ENCODE results near the gene ACOT7. TPM values are rescaled to one million over a fixed set of nuclear protein-coding genes. Genes with fewer than 3 reads are reported as not detected.

The ACOT7 gene
- polyA plus RNA-seq, 1 experiment = 157 TPM

DNA sequence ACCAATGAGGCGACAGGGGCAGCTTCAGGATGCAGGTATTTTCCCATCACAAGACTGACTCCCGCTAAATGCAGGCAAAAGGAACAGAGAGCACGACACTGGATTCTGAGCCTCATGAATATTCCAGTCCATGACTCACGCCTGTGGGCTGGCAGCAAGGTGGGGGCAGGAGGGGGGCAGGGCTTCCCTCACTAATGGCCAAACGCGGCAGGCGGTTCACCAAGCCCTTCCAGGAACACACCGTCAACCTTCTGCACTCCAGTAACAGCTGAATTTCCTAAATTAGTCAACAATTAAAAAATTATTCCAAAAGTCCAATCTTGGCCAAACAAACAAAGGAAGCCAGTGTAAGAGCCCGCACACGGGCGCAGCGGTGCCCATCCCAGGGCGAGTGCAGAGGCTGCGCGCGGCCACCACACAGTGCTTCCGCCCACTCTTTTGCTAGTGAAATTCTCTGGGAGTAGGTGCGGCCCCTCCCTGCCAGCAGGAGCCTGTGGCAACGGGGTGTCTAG is 120.1 kb downstream of the ACOT7 start:
- Histone ChIP-seq H3K27me3 (ENCODE audit: control insufficient read depth, insufficient read depth, low read length) (no peaks in the 10 kb centered on the region), H3K4me3 (ENCODE audit: low read depth, low read length) (no peak overlapping the region), H3K36me3 (ENCODE audit: control insufficient read depth, insufficient read depth, low read length) (no peaks in the 10 kb centered on the region)
- CTCF ChIA-PET = interaction anchor here (0.8 to 1.5 kb wide), 5 partner anchors 13 to 165 kb away, joined by 3 to 4 read pairs (median 3); partner anchors contain the start of gene GPR153
- TF ChIP-seq, protein P1, sequence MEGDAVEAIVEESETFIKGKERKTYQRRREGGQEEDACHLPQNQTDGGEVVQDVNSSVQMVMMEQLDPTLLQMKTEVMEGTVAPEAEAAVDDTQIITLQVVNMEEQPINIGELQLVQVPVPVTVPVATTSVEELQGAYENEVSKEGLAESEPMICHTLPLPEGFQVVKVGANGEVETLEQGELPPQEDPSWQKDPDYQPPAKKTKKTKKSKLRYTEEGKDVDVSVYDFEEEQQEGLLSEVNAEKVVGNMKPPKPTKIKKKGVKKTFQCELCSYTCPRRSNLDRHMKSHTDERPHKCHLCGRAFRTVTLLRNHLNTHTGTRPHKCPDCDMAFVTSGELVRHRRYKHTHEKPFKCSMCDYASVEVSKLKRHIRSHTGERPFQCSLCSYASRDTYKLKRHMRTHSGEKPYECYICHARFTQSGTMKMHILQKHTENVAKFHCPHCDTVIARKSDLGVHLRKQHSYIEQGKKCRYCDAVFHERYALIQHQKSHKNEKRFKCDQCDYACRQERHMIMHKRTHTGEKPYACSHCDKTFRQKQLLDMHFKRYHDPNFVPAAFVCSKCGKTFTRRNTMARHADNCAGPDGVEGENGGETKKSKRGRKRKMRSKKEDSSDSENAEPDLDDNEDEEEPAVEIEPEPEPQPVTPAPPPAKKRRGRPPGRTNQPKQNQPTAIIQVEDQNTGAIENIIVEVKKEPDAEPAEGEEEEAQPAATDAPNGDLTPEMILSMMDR (IDR thresholded peaks at IDR 0.05; ENCODE audit: insufficient read depth, low read depth, low read length) = no peak
- DNase-seq (ENCODE audit: low read depth) = peak; percentile 25
- POLR2A ChIA-PET = no interaction called here

DNA sequence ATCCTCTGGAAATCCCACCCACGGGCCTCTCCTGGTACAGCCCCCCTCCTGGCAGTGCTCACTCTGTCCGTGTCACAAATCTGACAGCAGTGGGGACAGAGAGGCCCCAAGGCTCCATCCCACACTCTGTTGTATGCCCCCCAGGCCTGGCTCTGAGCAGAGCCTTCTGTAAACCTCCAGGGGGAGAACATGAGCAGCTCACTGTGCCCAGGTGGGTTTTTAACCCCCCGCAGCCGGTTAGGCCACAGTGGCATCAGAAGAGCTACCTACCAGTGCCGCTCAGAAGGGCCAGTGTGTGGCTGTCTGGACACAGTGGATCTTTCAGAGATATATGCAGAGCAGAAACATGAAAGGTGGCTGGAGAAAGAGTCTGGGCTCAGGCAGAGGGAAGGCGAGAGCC is 120.7 kb downstream of the ACOT7 start:
- Histone ChIP-seq H3K36me3 (ENCODE audit: control insufficient read depth, insufficient read depth, low read length) (no peaks in the 10 kb centered on the region), H3K4me3 (ENCODE audit: low read depth, low read length) (no peak overlapping the region), H3K27me3 (ENCODE audit: control insufficient read depth, insufficient read depth, low read length) (no peaks in the 10 kb centered on the region)
- TF ChIP-seq, protein P1 (IDR thresholded peaks at IDR 0.05; ENCODE audit: insufficient read depth, low read depth, low read length) = peak; percentile 30
- CTCF ChIA-PET = interaction anchor here (0.8 to 1.5 kb wide), 5 partner anchors 12 to 165 kb away, joined by 3 to 4 read pairs (median 3); partner anchors contain the start of gene GPR153
- POLR2A ChIA-PET = no interaction called here
- DNase-seq (ENCODE audit: low read depth) = no peak

DNA sequence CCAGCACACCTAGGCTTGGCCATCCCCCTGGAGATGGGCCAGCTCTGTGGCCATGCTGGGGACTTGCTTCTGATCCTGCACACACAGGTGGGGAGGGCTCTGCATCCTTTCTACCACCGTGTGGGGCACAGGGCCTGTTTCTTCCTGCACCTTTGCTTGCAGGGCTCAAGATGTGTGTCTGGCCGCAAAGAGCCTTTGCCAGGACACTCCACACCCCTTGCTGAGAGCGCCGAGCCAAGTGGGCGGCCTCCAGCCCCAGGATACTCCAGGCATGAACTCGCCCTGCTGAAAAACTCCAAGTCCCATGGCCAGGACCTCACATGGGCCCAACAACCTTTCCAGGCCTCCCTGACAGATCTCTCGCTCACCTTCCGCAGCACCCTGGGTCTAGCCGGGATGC is 121.1 kb downstream of the ACOT7 start:
- CTCF ChIA-PET = interaction anchor here (0.9 to 1.5 kb wide), 4 partner anchors 12 to 166 kb away, joined by 3 to 4 read pairs (median 3); partner anchors contain the start of gene GPR153
- no peak for DNase-seq (ENCODE audit: low read depth)
- TF ChIP-seq, protein P1 (IDR thresholded peaks at IDR 0.05; ENCODE audit: insufficient read depth, low read depth, low read length) = no peak
- no peak overlapping the region for H3K4me3 ChIP-seq (ENCODE audit: low read depth, low read length)
- no peaks in the 10 kb centered on the region for H3K36me3 ChIP-seq (ENCODE audit: control insufficient read depth, insufficient read depth, low read length)
- H3K27me3 ChIP-seq (ENCODE audit: control insufficient read depth, insufficient read depth, low read length) = no peaks in the 10 kb centered on the region
- POLR2A ChIA-PET = no interaction called here

DNA sequence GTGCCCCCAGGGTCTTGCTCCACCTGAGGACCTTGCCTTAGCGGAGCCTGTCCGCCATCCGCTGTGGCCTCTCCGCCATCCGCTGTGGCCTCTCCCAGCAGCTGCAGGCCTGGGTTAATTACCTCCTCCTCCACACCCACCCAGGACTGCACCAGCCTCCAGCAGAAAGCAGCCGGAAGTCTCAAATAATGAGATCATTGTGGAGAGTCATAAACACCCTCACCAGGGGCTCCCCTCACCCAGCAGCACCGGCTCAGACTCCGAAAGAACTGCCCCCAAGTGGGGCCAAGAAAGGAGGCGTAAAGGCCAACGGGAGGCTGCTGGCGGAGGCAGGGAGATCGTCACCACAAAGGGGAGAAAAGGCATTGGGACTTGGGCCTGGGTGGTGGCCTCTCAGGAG is 122.0 kb downstream of the ACOT7 start:
- POLR2A ChIA-PET = no interaction called here
- Histone ChIP-seq H3K36me3 (ENCODE audit: control insufficient read depth, insufficient read depth, low read length) (no peaks in the 10 kb centered on the region), H3K27me3 (ENCODE audit: control insufficient read depth, insufficient read depth, low read length) (no peaks in the 10 kb centered on the region), H3K4me3 (ENCODE audit: low read depth, low read length) (no peak overlapping the region)
- DNase-seq (ENCODE audit: low read depth) = no peak
- TF ChIP-seq, protein P1 (IDR thresholded peaks at IDR 0.05; ENCODE audit: insufficient read depth, low read depth, low read length) = no peak
- CTCF ChIA-PET = no interaction called here

DNA sequence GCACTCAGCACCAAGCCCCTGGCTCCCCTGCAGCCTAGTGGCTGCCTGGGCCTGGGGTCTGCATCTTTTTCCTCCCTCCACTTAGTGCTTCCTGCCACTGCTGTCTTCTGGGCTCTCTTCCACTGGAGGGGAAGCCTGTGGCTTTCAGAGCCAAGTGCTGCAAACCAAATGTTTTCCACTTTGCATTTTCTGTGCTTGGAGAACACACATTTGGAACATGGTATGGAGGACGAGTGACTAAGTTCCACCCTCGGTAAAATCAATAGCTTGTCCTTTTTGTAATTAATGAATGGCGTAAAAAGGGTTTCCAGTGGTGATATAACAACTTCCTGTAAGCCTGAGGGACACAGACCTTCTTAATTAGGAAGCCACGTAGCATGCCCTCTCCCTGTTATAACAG is 122.6 kb downstream of the ACOT7 start:
- Histone ChIP-seq H3K4me3 (ENCODE audit: low read depth, low read length) (no peak overlapping the region), H3K27me3 (ENCODE audit: control insufficient read depth, insufficient read depth, low read length) (no peaks in the 10 kb centered on the region), H3K36me3 (ENCODE audit: control insufficient read depth, insufficient read depth, low read length) (no peaks in the 10 kb centered on the region)
- ChIA-PET CTCF (no interaction called here), POLR2A (no interaction called here)
- TF ChIP-seq, protein P1 (IDR thresholded peaks at IDR 0.05; ENCODE audit: insufficient read depth, low read depth, low read length) = no peak
- DNase-seq (ENCODE audit: low read depth) = no peak

Measured in BJ (cell line).